IgD-negative memory B cell (primary cell): Measurements from ENCODE around the gene ITPRID1. TPM values are rescaled to one million over a fixed set of nuclear protein-coding genes. Genes with fewer than 3 reads are reported as not detected.
A peak's percentile ranks its signal among the peaks of the same experiment; 100 is the strongest.

Source experiments
- H3K27ac Mint-ChIP-seq, 3 donors: one replicate each; pipeline ENCODE4 v1.8.0; 2020 to 2022; ENCODE audit warnings: mild to moderate bottlenecking in 3 of 3, mixed read lengths in 3 of 3, moderate library complexity in 1 of 3
- H3K27me3 Mint-ChIP-seq: one replicate; pipeline ENCODE4 v1.8.0; 2021; ENCODE audit warnings: mixed read lengths
- H3K36me3 Mint-ChIP-seq: one replicate; pipeline ENCODE4 v1.8.0; 2020; ENCODE audit warnings: mild to moderate bottlenecking, mixed read lengths
- H3K4me1 Mint-ChIP-seq, 3 donors: one replicate each; pipeline ENCODE4 v1.8.0; 2020 to 2022; ENCODE audit warnings: mixed read lengths in 3 of 3, mild to moderate bottlenecking in 1 of 3
- H3K4me3 Mint-ChIP-seq, 4 donors: one replicate each; pipeline ENCODE4 v1.8.0; 2020 to 2022; ENCODE audit warnings: mild to moderate bottlenecking in 4 of 4, mixed read lengths in 4 of 4, moderate library complexity in 3 of 4
- H3K9me3 Mint-ChIP-seq, 3 donors: one replicate each; pipeline ENCODE4 v1.8.0; 2020 to 2021; ENCODE audit warnings: mixed read lengths in 3 of 3, mild to moderate bottlenecking in 1 of 3
- polyA plus RNA-seq: library from polyadenylated mRNA; unstranded; fragments of 300-500 nt; fragmentation: Illumina TruSeq; gene quantifications from one replicate; pipeline ENCODE4 v1.2.3, GENCODE V29; 2021

Gene ITPRID1
- polyA plus RNA-seq, 1 donor from 2014 or later, result not detected

GRCh38 chr7:31549611-31550010 lies 35.7 kb downstream of the ITPRID1 start:
- H3K4me3 Mint-ChIP-seq, result no peak overlapping the region
- no peaks in the 10 kb centered on the region for H3K36me3 Mint-ChIP-seq
- no peaks in the 10 kb centered on the region for H3K27me3 Mint-ChIP-seq
- H3K27ac Mint-ChIP-seq, result no peak overlapping the region
- no peaks in the 10 kb centered on the region for H3K9me3 Mint-ChIP-seq
- H3K4me1 Mint-ChIP-seq, result no peaks in the 10 kb centered on the region

GRCh38 chr7:31550432-31550831 lies 36.5 kb downstream of the ITPRID1 start:
- H3K27me3 Mint-ChIP-seq, result no peaks in the 10 kb centered on the region
- H3K36me3 Mint-ChIP-seq, result no peaks in the 10 kb centered on the region
- peak overlapping the region in 1 of 3 donors; percentile 29 for H3K27ac Mint-ChIP-seq
- no peak overlapping the region for H3K4me3 Mint-ChIP-seq
- H3K9me3 Mint-ChIP-seq, result no peaks in the 10 kb centered on the region
- H3K4me1 Mint-ChIP-seq, result no peaks in the 10 kb centered on the region

GRCh38 chr7:31553661-31554081 lies 39.8 kb downstream of the ITPRID1 start:
- Mint-ChIP-seq H3K9me3 (no peaks in the 10 kb centered on the region), H3K36me3 (no peaks in the 10 kb centered on the region), H3K4me3 (no peak overlapping the region), H3K4me1 (no peaks in the 10 kb centered on the region), H3K27me3 (no peaks in the 10 kb centered on the region), H3K27ac (no peak overlapping the region)

- Mint-ChIP-seq H3K4me3 (no peak overlapping the region), H3K27me3 (no peaks in the 10 kb centered on the region), H3K27ac (no peak overlapping the region), H3K9me3 (peaks cover 0 to 2% (median 0%) of the 10 kb centered on the region in 3 donors), H3K4me1 (no peaks in the 10 kb centered on the region), H3K36me3 (no peaks in the 10 kb centered on the region)
These were observed 48.1 kb downstream of the ITPRID1 start for GRCh38 chr7:31562002-31562401.

- no peaks in the 10 kb centered on the region for H3K36me3 Mint-ChIP-seq
- no peak overlapping the region for H3K27ac Mint-ChIP-seq
- H3K4me3 Mint-ChIP-seq, result no peak overlapping the region
- H3K4me1 Mint-ChIP-seq, result no peaks in the 10 kb centered on the region
- peaks cover 0 to 3% (median 0%) of the 10 kb centered on the region in 3 donors for H3K9me3 Mint-ChIP-seq
- H3K27me3 Mint-ChIP-seq, result no peaks in the 10 kb centered on the region
These were observed 49.6 kb downstream of the ITPRID1 start for GRCh38 chr7:31563522-31563921.

- Mint-ChIP-seq H3K4me3 (no peak overlapping the region), H3K4me1 (no peaks in the 10 kb centered on the region), H3K27me3 (no peaks in the 10 kb centered on the region), H3K9me3 (peaks cover 0 to 3% (median 0%) of the 10 kb centered on the region in 3 donors), H3K27ac (no peak overlapping the region), H3K36me3 (no peaks in the 10 kb centered on the region)
These were observed 50.1 kb downstream of the ITPRID1 start for GRCh38 chr7:31563951-31564350.

GRCh38 chr7:31564661-31565060 lies 50.8 kb downstream of the ITPRID1 start:
- H3K9me3 Mint-ChIP-seq, result peaks cover 0 to 3% (median 0%) of the 10 kb centered on the region in 3 donors
- H3K27ac Mint-ChIP-seq, result no peak overlapping the region
- H3K36me3 Mint-ChIP-seq, result no peaks in the 10 kb centered on the region
- no peak overlapping the region for H3K4me3 Mint-ChIP-seq
- H3K4me1 Mint-ChIP-seq, result no peaks in the 10 kb centered on the region
- no peaks in the 10 kb centered on the region for H3K27me3 Mint-ChIP-seq

- H3K4me3 Mint-ChIP-seq, result no peak overlapping the region
- peaks cover 0 to 2% (median 0%) of the 10 kb centered on the region in 3 donors for H3K9me3 Mint-ChIP-seq
- H3K27me3 Mint-ChIP-seq, result no peaks in the 10 kb centered on the region
- no peaks in the 10 kb centered on the region for H3K36me3 Mint-ChIP-seq
- H3K27ac Mint-ChIP-seq, result no peak overlapping the region
- H3K4me1 Mint-ChIP-seq, result no peaks in the 10 kb centered on the region
These were observed 55.6 kb downstream of the ITPRID1 start for GRCh38 chr7:31569528-31569927.

- H3K9me3 Mint-ChIP-seq, result peaks cover 0 to 4% (median 0%) of the 10 kb centered on the region in 3 donors
- H3K4me1 Mint-ChIP-seq, result no peaks in the 10 kb centered on the region
- peaks cover 3% of the 10 kb centered on the region for H3K27me3 Mint-ChIP-seq
- H3K4me3 Mint-ChIP-seq, result no peak overlapping the region
- no peak overlapping the region for H3K27ac Mint-ChIP-seq
- H3K36me3 Mint-ChIP-seq, result no peaks in the 10 kb centered on the region
These were observed 69.6 kb downstream of the ITPRID1 start for GRCh38 chr7:31583526-31583925.

- H3K27ac Mint-ChIP-seq, result no peak overlapping the region
- no peaks in the 10 kb centered on the region for H3K36me3 Mint-ChIP-seq
- peaks cover 2% of the 10 kb centered on the region for H3K27me3 Mint-ChIP-seq
- peaks cover 0 to 4% (median 0%) of the 10 kb centered on the region in 3 donors for H3K9me3 Mint-ChIP-seq
- H3K4me1 Mint-ChIP-seq, result no peaks in the 10 kb centered on the region
- H3K4me3 Mint-ChIP-seq, result no peak overlapping the region
These were observed 70.1 kb downstream of the ITPRID1 start for GRCh38 chr7:31583942-31584341.

GRCh38 chr7:31595390-31595789 lies 81.5 kb downstream of the ITPRID1 start:
- no peaks in the 10 kb centered on the region for H3K4me1 Mint-ChIP-seq
- H3K27ac Mint-ChIP-seq, result no peak overlapping the region
- H3K4me3 Mint-ChIP-seq, result no peak overlapping the region
- H3K9me3 Mint-ChIP-seq, result no peaks in the 10 kb centered on the region
- H3K36me3 Mint-ChIP-seq, result no peaks in the 10 kb centered on the region
- no peaks in the 10 kb centered on the region for H3K27me3 Mint-ChIP-seq

GRCh38 chr7:31602041-31602625 lies 88.2 kb downstream of the ITPRID1 start:
- no peaks in the 10 kb centered on the region for H3K27me3 Mint-ChIP-seq
- peaks cover 2% of the 10 kb centered on the region for H3K36me3 Mint-ChIP-seq
- H3K9me3 Mint-ChIP-seq, result no peaks in the 10 kb centered on the region
- no peak overlapping the region for H3K4me3 Mint-ChIP-seq
- no peak overlapping the region for H3K27ac Mint-ChIP-seq
- no peaks in the 10 kb centered on the region for H3K4me1 Mint-ChIP-seq

GRCh38 chr7:31603046-31603445 lies 89.2 kb downstream of the ITPRID1 start:
- H3K9me3 Mint-ChIP-seq, result no peaks in the 10 kb centered on the region
- no peak overlapping the region for H3K27ac Mint-ChIP-seq
- no peaks in the 10 kb centered on the region for H3K27me3 Mint-ChIP-seq
- no peak overlapping the region for H3K4me3 Mint-ChIP-seq
- peaks cover 2% of the 10 kb centered on the region for H3K36me3 Mint-ChIP-seq
- no peaks in the 10 kb centered on the region for H3K4me1 Mint-ChIP-seq

GRCh38 chr7:31613604-31614003 lies 99.7 kb downstream of the ITPRID1 start:
- Mint-ChIP-seq H3K4me1 (no peaks in the 10 kb centered on the region), H3K27me3 (peaks cover 7% of the 10 kb centered on the region), H3K27ac (no peak overlapping the region), H3K36me3 (no peaks in the 10 kb centered on the region), H3K4me3 (no peak overlapping the region), H3K9me3 (no peaks in the 10 kb centered on the region)

- H3K9me3 Mint-ChIP-seq, result no peaks in the 10 kb centered on the region
- no peaks in the 10 kb centered on the region for H3K27me3 Mint-ChIP-seq
- H3K4me3 Mint-ChIP-seq, result no peak overlapping the region
- H3K36me3 Mint-ChIP-seq, result no peaks in the 10 kb centered on the region
- no peak overlapping the region for H3K27ac Mint-ChIP-seq
- H3K4me1 Mint-ChIP-seq, result no peaks in the 10 kb centered on the region
These were observed 119.6 kb downstream of the ITPRID1 start for GRCh38 chr7:31633467-31633866.

GRCh38 chr7:31633894-31634494 lies 120.1 kb downstream of the ITPRID1 start:
- Mint-ChIP-seq H3K4me1 (no peaks in the 10 kb centered on the region), H3K9me3 (no peaks in the 10 kb centered on the region), H3K4me3 (no peak overlapping the region), H3K27me3 (no peaks in the 10 kb centered on the region), H3K36me3 (no peaks in the 10 kb centered on the region), H3K27ac (no peak overlapping the region)
